NCI-H1092 (cell line): Measurements from ENCODE around the gene GMEB2.
"Not testable (repeated sequence)": the region's sequence is repeated elsewhere in the genome, so short reads cannot be mapped to it uniquely, and the experiment has no call there.

Experiments
- DNase-seq: peaks from one replicate; lab custom pipeline; 2025; lab: John Stamatoyannopoulos, UW

The GMEB2 gene

DNA sequence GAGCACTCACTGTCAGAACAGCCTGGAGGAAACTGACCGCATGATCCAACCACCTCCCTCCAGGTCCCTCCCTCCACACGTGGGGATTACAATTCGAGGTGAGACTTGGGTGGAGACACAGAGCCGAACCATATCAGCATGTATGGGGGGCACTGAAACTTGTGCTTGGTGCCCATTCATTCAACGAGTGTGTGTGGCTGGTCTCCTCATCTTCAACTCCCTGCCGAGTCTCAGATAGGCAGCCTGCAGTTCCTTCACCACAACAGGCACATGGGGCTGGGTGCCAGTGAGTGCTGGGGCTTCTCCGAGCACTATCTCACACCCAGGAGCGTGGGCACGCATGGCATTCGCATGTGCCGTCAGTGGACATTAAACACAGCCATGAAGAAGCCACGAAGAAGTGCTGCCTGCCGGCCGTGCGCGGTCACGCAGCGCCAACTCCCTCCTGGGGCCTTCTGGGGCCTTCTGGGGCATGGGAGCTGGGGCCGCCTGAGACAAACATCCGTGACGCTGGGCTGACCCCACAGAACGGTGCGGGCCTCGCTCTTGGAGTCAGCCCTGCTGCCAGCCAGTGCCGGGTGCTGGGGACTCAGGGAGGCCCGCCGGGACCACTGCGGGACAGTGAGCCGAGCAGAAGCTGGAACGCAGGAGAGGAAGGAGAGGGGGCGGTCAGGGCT lies 30.5 kb upstream of the GMEB2 start:
- no peak for DNase-seq

DNA sequence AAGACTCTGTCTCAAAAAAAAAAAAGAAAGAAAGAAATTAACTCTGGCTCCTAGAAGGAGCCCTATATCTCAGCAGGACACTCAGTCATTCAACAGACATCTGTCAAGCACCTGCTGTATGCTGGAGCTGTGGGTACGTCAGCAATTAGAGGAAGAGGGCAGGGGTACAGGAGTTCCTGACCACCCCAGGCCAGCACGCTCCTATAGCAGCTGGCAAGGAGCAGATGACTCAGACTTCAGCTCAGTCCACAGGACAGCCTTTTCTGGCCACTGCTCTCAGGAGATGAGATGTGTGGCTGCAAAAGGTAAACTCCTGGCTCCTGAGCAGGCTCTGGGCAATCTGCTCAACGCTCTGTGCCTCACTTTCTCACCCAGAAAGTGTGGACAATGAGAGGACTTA lies 29.6 kb upstream of the GMEB2 start:
- DNase-seq, result no peak

GRCh38 chr20:63655249-63655648 lies 28.3 kb upstream of the GMEB2 start:
- DNase-seq, result no peak

- no peak for DNase-seq
Observed at GRCh38 chr20:63653974-63654668, 27.2 kb upstream of the GMEB2 start.

GRCh38 chr20:63653041-63653973 lies 26.4 kb upstream of the GMEB2 start, which contains the start of gene STMN3:
TSS of gene STMN3 (minus strand) at chr20:63653424. CDS start at chr20:63653345, 79 bp downstream.
- peak; percentile 80 for DNase-seq

GRCh38 chr20:63652192-63652980 lies 25.5 kb upstream of the GMEB2 start:
- DNase-seq, result peak; percentile 10

DNA sequence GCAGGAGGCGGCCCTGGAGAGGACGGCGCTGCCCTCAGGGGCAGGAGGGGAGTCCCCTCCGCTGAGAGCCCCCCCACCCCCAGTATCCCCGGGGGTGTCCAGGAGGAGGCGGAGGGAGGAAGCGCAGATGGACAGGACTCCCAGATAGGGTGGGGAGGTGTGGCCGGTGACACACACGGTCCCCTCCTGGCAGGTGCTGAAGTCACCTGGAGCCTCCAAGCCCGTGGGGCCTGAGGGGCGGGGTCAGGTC lies 25.0 kb upstream of the GMEB2 start:
- DNase-seq, result no peak

- DNase-seq, result not testable (repeated sequence)
Observed at GRCh38 chr20:63650486-63650885, 23.6 kb upstream of the GMEB2 start.

DNA sequence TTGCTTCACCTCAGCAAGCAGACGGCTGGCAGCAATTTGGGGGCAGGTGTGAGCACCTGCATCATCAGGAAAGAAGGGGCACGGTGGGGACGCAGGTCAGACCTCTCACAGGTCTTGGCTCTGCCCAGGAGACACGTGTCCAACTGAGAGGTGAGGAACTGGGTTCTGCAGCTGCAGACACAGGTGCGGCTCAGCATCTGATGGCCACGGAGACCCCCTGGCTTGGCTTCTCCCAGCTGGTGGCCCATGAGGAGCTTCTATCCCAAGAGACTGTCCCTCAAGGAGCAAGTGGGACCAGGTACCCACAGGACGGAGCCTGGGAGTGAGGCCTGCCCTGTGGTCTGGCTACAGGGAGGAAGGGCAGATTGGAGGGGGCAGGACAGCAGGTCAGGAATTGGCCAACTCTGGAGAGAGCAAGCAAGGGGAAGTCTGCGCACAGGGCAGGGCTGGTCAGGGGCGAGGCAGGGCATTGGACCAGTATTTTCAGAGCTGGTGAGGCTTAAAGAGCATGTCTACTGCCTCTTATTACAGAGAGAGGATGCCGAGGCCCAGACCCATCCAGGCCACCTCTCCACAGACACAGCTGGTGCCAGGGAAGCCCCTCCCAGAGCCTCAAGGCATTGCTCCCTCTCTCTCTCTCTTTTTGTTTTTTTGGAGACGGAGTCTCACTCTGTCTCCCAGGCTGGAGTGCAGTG lies 22.1 kb upstream of the GMEB2 start:
- no peak for DNase-seq

DNA sequence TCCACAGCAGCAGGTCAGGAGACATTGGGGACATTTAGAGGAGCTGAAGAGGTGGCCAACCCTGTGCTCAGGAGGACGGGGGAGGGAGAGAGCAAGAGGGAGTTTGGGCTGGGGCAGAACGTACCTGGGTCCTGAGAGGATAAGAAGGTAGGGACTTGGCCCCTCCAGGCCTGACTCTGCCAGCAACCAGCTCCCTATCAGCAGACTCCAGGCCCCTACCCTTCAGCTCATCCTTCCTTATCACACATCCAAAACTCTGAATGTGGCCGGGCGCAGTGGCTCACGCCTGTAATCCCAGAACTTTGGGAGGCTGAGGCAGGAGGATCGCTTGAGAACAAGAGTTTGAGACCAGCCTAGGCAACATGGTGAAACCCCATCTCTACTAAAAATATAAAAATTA lies 21.3 kb upstream of the GMEB2 start:
- no peak for DNase-seq

- no peak for DNase-seq
Observed at GRCh38 chr20:63645218-63645617, 18.3 kb upstream of the GMEB2 start.

DNA sequence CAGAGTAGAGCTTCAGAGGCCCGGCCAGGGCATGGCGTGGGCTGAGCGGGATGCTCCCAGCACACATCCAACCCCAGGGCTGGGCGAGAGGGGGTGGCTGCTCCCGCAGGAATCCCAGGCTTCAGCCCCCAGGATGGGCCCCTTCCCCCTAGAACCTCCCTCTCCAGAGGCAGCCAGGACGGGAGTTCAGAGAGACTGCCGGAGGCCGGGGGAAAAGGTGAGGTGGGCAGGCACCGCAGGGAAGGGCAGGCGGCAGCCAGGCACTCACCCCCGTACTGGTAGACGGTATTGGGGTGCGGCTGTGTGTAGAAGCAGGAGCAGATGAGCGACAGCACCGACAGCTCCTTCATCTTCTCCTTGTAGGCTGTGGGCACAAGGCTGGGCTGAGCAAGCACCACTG lies 17.0 kb upstream of the GMEB2 start:
- DNase-seq, result no peak

DNA sequence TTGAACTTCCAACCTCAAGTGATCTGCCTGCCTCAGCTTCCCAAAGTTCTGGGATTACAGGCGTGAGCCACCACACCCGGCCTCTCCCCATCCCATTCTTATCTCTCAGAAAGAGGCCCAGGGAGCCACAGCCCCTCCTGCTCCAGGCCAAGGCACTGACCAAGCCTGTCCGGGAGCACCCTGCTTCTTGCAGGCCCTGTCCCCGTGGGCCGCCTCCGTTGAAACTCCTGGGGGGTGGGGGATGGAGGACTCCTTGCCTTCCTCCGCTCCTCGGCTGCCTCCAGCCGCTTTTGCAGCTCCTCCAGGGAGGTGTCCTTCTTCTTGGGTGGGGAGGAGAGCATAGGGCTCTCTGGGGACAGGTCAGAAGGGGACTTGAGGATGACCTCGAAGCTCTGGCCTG lies 16.6 kb upstream of the GMEB2 start:
- DNase-seq, result no peak

DNA sequence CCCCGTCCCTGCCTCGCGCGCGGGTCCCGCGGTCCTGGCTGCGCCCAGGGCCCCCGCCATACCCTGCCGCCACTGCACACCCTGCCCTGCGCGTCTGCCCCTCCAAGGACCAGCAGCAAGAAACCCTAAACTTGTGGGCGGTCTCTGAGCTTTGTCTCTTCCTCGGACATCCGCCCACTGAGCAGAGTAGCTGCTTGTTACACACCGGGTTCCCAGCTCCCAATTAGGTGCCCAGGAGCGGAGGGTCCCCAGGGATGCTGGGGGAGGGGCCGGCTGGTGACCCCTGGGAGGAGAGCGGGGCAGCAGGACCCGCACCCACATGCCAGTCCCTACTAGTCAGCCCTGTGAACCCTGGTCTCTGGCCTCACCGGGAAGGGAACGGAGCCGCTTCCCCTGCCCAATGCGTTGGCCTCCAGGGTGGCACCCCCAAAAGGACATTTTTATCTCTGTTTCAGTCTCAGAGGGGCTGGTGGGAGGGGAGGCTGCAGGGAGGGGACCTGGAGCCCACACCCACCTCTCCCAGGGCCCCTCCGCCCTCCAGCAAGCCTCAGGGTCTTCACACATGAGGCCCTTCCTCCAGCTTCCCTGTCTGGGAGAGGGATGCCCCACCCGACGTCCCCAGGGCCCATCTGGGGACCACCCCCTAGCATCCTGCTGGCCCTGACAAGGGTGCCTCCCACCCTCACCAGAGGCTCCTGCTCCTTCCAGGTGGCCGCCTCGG lies 15.8 kb upstream of the GMEB2 start:
- DNase-seq, result no peak

DNA sequence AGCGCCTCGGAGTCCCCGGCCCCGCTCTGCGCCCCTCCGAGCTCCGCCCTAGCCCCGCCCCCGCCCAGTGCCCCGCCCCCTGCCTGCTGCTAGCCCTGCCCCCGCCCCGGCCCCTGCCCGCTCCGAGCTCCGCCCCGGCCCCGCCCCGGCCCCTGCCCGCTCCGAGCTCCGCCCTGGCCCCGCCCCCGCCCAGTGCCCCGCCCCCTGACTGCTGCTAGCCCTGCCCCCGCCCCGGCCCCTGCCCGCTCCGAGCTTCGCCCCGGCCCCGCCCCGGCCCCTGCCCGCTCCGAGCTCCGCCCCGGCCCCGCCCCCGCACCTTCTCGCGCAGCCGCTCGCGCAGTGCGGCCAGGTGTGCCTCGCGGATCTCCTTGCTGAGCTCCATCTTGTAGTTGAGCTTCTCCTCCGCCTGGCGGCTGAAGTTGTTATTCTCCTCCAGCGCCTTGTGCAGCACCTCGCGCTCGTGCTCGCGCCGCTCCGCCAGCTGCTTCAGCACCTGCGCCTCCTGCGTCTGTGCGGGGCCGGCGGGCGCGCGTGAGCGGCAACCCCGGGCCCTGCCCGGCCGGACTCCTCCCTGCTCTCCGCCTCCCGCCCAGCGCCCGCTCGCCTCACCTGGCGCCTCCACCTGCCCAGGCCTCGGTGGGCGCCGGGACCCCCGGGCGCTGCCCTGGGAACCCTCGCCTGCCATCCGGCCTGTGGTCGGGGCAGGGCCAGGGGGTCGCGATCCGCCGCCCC lies 15.1 kb upstream of the GMEB2 start:
- DNase-seq, result peak; percentile 81

- DNase-seq, result no peak
Observed at GRCh38 chr20:63641146-63641791, 14.4 kb upstream of the GMEB2 start.

DNA sequence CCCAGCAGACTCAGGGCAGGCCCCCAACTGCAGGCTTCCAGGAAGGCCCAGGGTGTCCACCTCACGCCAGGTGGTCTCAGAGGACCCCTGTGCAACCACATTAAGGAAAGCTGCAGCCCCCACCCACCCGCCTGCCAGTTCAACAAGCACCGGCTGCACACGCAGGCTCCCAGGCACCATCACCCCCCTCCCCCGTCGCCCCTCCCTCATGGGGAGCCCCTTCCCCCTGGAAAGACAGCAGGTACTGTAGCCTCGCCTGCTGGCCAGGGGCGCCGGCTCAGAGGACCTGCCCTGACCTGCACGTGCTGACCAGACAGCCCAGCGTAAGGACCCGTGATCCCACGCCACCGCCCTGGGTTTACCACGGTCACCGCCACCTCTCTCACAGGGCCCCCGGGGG lies 13.8 kb upstream of the GMEB2 start:
- not testable (repeated sequence) for DNase-seq

GRCh38 chr20:63640086-63640485 lies 13.2 kb upstream of the GMEB2 start:
- DNase-seq, result no peak

- DNase-seq, result no peak
Observed at GRCh38 chr20:63639093-63639975, 12.4 kb upstream of the GMEB2 start.
